ENCODE results near the gene ERRFI1.

Gene ERRFI1

GRCh38 chr1:8003438-8004112, 22.5 kb downstream of the ERRFI1 start:
- ChIA-PET POLR2A (ENCODE audit: low non-redundant PET) (interaction anchor here (0.6 kb wide), 1 partner anchor 13 kb away, joined by 3 read pairs; no protein-coding TSS in a partner anchor), CTCF (no interaction called here)
- no peak for DNase-seq (ENCODE audit: low spot score)
- TF ChIP-seq CTCF (conservative IDR thresholded peaks at IDR 0.05; ENCODE audit: low read depth): no peak
- H3K27ac ChIP-seq: peak overlapping the region; percentile 100

- TF ChIP-seq CTCF (conservative IDR thresholded peaks at IDR 0.05; ENCODE audit: low read depth): no peak
- POLR2A ChIA-PET (ENCODE audit: low non-redundant PET): no interaction called here
- CTCF ChIA-PET: no interaction called here
- no peak for DNase-seq (ENCODE audit: low spot score)
- peak overlapping the region; percentile 86 for H3K27ac ChIP-seq
Observed at GRCh38 chr1:8002921-8003320, 23.2 kb downstream of the ERRFI1 start.

GRCh38 chr1:8002329-8002910, 23.7 kb downstream of the ERRFI1 start:
- no peak for DNase-seq (ENCODE audit: low spot score)
- CTCF ChIA-PET: no interaction called here
- no peak for TF ChIP-seq CTCF (conservative IDR thresholded peaks at IDR 0.05; ENCODE audit: low read depth)
- POLR2A ChIA-PET (ENCODE audit: low non-redundant PET): no interaction called here
- H3K27ac ChIP-seq: peak overlapping the region; percentile 86

GRCh38 chr1:7995437-7995836, 30.7 kb downstream of the ERRFI1 start:
- no peak for DNase-seq (ENCODE audit: low spot score)
- TF ChIP-seq CTCF (conservative IDR thresholded peaks at IDR 0.05; ENCODE audit: low read depth): no peak
- POLR2A ChIA-PET (ENCODE audit: low non-redundant PET): no interaction called here
- CTCF ChIA-PET: no interaction called here
- no peak overlapping the region for H3K27ac ChIP-seq

GRCh38 chr1:7994827-7995226, 31.3 kb downstream of the ERRFI1 start:
- no peak for DNase-seq (ENCODE audit: low spot score)
- no peak for TF ChIP-seq CTCF (conservative IDR thresholded peaks at IDR 0.05; ENCODE audit: low read depth)
- ChIA-PET CTCF (no interaction called here), POLR2A (ENCODE audit: low non-redundant PET) (no interaction called here)
- H3K27ac ChIP-seq: no peak overlapping the region

- no peak overlapping the region for H3K27ac ChIP-seq
- no peak for TF ChIP-seq CTCF (conservative IDR thresholded peaks at IDR 0.05; ENCODE audit: low read depth)
- POLR2A ChIA-PET (ENCODE audit: low non-redundant PET): no interaction called here
- CTCF ChIA-PET: no interaction called here
- DNase-seq (ENCODE audit: low spot score): no peak
Observed at GRCh38 chr1:7993593-7994479, 32.3 kb downstream of the ERRFI1 start.

Data from RWPE1 (cell line).